ENCODE data around the gene STAM.
"Not testable (repeated sequence)": the region's sequence is repeated elsewhere in the genome, so short reads cannot be mapped to it uniquely, and the experiment has no call there.

Gene STAM

GRCh38 chr10:17643755-17644484 lies at the start of gene STAM:
Gene STAM (plus strand): TSS chr10:17644151. CDS start chr10:17644340, 189 bp downstream.
- no peak for DNase-seq (ENCODE audit: low read depth)

GRCh38 chr10:17597386-17597785 lies 46.6 kb upstream of the STAM start:
- no peak for DNase-seq (ENCODE audit: low read depth)

- DNase-seq (ENCODE audit: low read depth) = no peak
Observed at GRCh38 chr10:17599089-17599488, 44.9 kb upstream of the STAM start.

- no peak for DNase-seq (ENCODE audit: low read depth)
Observed at GRCh38 chr10:17605936-17606335, 38.0 kb upstream of the STAM start.

- no peak for DNase-seq (ENCODE audit: low read depth)
Observed at GRCh38 chr10:17606547-17607040, 37.4 kb upstream of the STAM start.

GRCh38 chr10:17607060-17607459 lies 36.9 kb upstream of the STAM start:
- no peak for DNase-seq (ENCODE audit: low read depth)

- DNase-seq (ENCODE audit: low read depth) = no peak
Observed at GRCh38 chr10:17607603-17608332, 36.2 kb upstream of the STAM start.

GRCh38 chr10:17609523-17610079 lies 34.4 kb upstream of the STAM start:
- DNase-seq (ENCODE audit: low read depth) = no peak

GRCh38 chr10:17616403-17617030 lies 27.4 kb upstream of the STAM start:
- no peak for DNase-seq (ENCODE audit: low read depth)

GRCh38 chr10:17617031-17617911 lies 26.7 kb upstream of the STAM start, which contains the start of gene HACD1:
Gene HACD1 (minus strand): TSS chr10:17617374. CDS start chr10:17617339, 35 bp downstream.
- no peak for DNase-seq (ENCODE audit: low read depth)

- DNase-seq (ENCODE audit: low read depth) = no peak
Observed at GRCh38 chr10:17622061-17622460, 21.9 kb upstream of the STAM start.

- no peak for DNase-seq (ENCODE audit: low read depth)
Observed at GRCh38 chr10:17624996-17625395, 19.0 kb upstream of the STAM start.

GRCh38 chr10:17626656-17627055 lies 17.3 kb upstream of the STAM start:
- DNase-seq (ENCODE audit: low read depth) = no peak

GRCh38 chr10:17632590-17632989 lies 11.4 kb upstream of the STAM start:
- DNase-seq (ENCODE audit: low read depth) = not testable (repeated sequence)

GRCh38 chr10:17633353-17633752 lies 10.6 kb upstream of the STAM start:
- no peak for DNase-seq (ENCODE audit: low read depth)

- no peak for DNase-seq (ENCODE audit: low read depth)
Observed at GRCh38 chr10:17637869-17638268, 6.1 kb upstream of the STAM start.

GRCh38 chr10:17640331-17640816 lies 3.6 kb upstream of the STAM start:
- no peak for DNase-seq (ENCODE audit: low read depth)

- DNase-seq (ENCODE audit: low read depth) = no peak
Observed at GRCh38 chr10:17643339-17643754, 604 bp upstream of the STAM start.

- no peak for DNase-seq (ENCODE audit: low read depth)
Observed at GRCh38 chr10:17644485-17644943, 563 bp downstream of the STAM start.

- DNase-seq (ENCODE audit: low read depth) = no peak
Observed at GRCh38 chr10:17645621-17646345, 1.8 kb downstream of the STAM start.
